ENCODE data around the gene NPRL2. TPM values are rescaled to one million over a fixed set of nuclear protein-coding genes. Genes with fewer than 3 reads are reported as not detected.

NPRL2 gene
- total RNA-seq, 2 donors from 2014 or later, result 21.8 TPM

DNA sequence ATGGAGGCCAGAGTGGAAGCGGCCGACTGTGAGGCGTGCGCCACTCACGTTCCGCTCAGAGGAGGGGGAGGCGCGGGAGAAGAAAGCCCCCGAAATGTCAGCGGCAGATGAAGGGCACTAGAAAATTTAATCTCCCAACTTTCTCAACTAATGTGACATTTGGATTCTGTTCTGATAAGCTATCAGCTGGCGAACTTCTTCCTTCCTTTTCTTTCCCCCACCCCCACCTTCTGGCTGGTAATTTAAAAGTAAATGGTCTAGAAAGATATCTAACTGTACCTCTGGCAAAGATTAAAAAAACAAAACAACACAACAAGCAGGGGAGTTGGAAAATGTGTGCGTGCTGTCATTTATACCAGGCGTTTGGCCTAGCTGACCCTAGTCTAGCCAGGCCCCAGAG lies 35.2 kb upstream of the NPRL2 start:
- Mint-ChIP-seq H3K4me3 (no peak overlapping the region), H3K9me3 (no peaks in the 10 kb centered on the region), H3K27me3 (ENCODE audit: insufficient read depth) (no peaks in the 10 kb centered on the region), H3K27ac (no peak overlapping the region), H3K4me1 (peaks cover 7% of the 10 kb centered on the region), H3K36me3 (ENCODE audit: low read depth) (no peaks in the 10 kb centered on the region)
- H3K4me1 ChIP-seq (ENCODE audit: control insufficient read depth, insufficient read depth, low read length), result peaks cover 7% of the 10 kb centered on the region
- WGBS, 2 experiments (ENCODE audit: insufficient coverage in 1 of 2, insufficient read length in 1 of 2), result 86 to 92% methylated on average over 4 to 13 of the region's 13 CpGs
- no peaks in the 10 kb centered on the region for H3K36me3 ChIP-seq (ENCODE audit: control insufficient read depth, insufficient read depth, low read length)
- no peak overlapping the region for H3K4me3 ChIP-seq (ENCODE audit: low read length)
- DNase-seq, result no peak
- H3K27me3 ChIP-seq (ENCODE audit: control insufficient read depth, insufficient read depth, low read length, poor library complexity, severe bottlenecking), result no peaks in the 10 kb centered on the region
- H3K27ac ChIP-seq (ENCODE audit: low read depth, low read length), result no peak overlapping the region
- H3K9me3 ChIP-seq (ENCODE audit: control insufficient read depth, low read length), result no peaks in the 10 kb centered on the region
- no peak overlapping the region for H3K9ac ChIP-seq (ENCODE audit: extremely low read depth, low read length, poor library complexity, severe bottlenecking)
- TF ChIP-seq CTCF (conservative IDR thresholded peaks at IDR 0.05), result no peak

DNA sequence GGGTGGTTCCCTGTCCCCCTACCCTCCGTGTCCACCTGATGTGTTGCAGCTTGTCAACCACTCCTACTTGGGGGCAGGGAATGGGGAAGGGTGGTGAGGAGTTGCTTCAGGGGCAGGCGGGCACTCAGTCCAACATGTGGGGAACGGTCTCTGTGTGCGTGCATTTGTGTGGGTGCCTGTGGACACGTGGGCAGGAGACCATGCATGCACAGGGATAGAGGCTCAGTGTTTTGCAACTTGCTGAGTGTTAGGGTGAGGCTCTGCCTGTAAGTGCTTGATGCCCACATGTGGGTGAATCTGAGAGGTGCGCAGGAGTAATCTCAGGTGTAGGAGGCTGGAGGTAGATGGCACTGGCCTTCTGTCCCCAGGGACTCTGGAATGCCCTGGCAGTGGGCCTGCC lies 33.2 kb upstream of the NPRL2 start:
- H3K27ac ChIP-seq (ENCODE audit: low read depth, low read length), result no peak overlapping the region
- no peak overlapping the region for H3K9ac ChIP-seq (ENCODE audit: extremely low read depth, low read length, poor library complexity, severe bottlenecking)
- H3K27ac Mint-ChIP-seq, result no peak overlapping the region
- no peaks in the 10 kb centered on the region for H3K27me3 Mint-ChIP-seq (ENCODE audit: insufficient read depth)
- H3K36me3 ChIP-seq (ENCODE audit: control insufficient read depth, insufficient read depth, low read length), result no peaks in the 10 kb centered on the region
- WGBS, 2 experiments (ENCODE audit: insufficient coverage in 1 of 2, insufficient read length in 1 of 2), result 91 to 94% methylated on average over 6 of the region's 6 CpGs
- TF ChIP-seq CTCF (conservative IDR thresholded peaks at IDR 0.05), result no peak
- H3K9me3 ChIP-seq (ENCODE audit: control insufficient read depth, low read length), result no peaks in the 10 kb centered on the region
- H3K27me3 ChIP-seq (ENCODE audit: control insufficient read depth, insufficient read depth, low read length, poor library complexity, severe bottlenecking), result no peaks in the 10 kb centered on the region
- peaks cover 7% of the 10 kb centered on the region for H3K4me1 ChIP-seq (ENCODE audit: control insufficient read depth, insufficient read depth, low read length)
- no peaks in the 10 kb centered on the region for H3K36me3 Mint-ChIP-seq (ENCODE audit: low read depth)
- no peak overlapping the region for H3K4me3 ChIP-seq (ENCODE audit: low read length)
- peaks cover 7% of the 10 kb centered on the region for H3K4me1 Mint-ChIP-seq
- no peak overlapping the region for H3K4me3 Mint-ChIP-seq
- no peak for DNase-seq
- no peaks in the 10 kb centered on the region for H3K9me3 Mint-ChIP-seq

- no peaks in the 10 kb centered on the region for H3K27me3 ChIP-seq (ENCODE audit: control insufficient read depth, insufficient read depth, low read length, poor library complexity, severe bottlenecking)
- H3K4me3 ChIP-seq (ENCODE audit: low read length), result no peak overlapping the region
- 91 to 100% methylated on average over 1 to 12 of the region's 12 CpGs for WGBS, 2 experiments (ENCODE audit: insufficient coverage in 1 of 2, insufficient read length in 1 of 2)
- Mint-ChIP-seq H3K36me3 (ENCODE audit: low read depth) (no peaks in the 10 kb centered on the region), H3K27ac (no peak overlapping the region), H3K4me1 (peaks cover 7% of the 10 kb centered on the region), H3K9me3 (no peaks in the 10 kb centered on the region), H3K27me3 (ENCODE audit: insufficient read depth) (no peaks in the 10 kb centered on the region), H3K4me3 (no peak overlapping the region)
- no peak for TF ChIP-seq CTCF (conservative IDR thresholded peaks at IDR 0.05)
- H3K9me3 ChIP-seq (ENCODE audit: control insufficient read depth, low read length), result no peaks in the 10 kb centered on the region
- H3K36me3 ChIP-seq (ENCODE audit: control insufficient read depth, insufficient read depth, low read length), result no peaks in the 10 kb centered on the region
- DNase-seq, result no peak
- no peak overlapping the region for H3K27ac ChIP-seq (ENCODE audit: low read depth, low read length)
- no peak overlapping the region for H3K9ac ChIP-seq (ENCODE audit: extremely low read depth, low read length, poor library complexity, severe bottlenecking)
- peaks cover 7% of the 10 kb centered on the region for H3K4me1 ChIP-seq (ENCODE audit: control insufficient read depth, insufficient read depth, low read length)
Measured at GRCh38 chr3:50382722-50383121, 32.1 kb upstream of the NPRL2 start.
